Measurements from ENCODE around the gene HFE. TPM values are rescaled to one million over a fixed set of nuclear protein-coding genes. Genes with fewer than 3 reads are reported as not detected.
A peak's percentile ranks its signal among the peaks of the same experiment; 100 is the strongest.
"Not testable (repeated sequence)": the region's sequence is repeated elsewhere in the genome, so short reads cannot be mapped to it uniquely, and the experiment has no call there.

Gene HFE
- polyA plus RNA-seq, 2 donors, result 2.2 to 2.6 TPM

GRCh38 chr6:26051665-26052310, 35.4 kb upstream of the HFE start:
- Histone ChIP-seq H3K27me3 (ENCODE audit: control insufficient read depth in 1 of 2, insufficient read depth in 2 of 2, low read length in 2 of 2) (no peaks in the 10 kb centered on the region), H3K27ac (ENCODE audit: low read depth in 2 of 2, low read length in 1 of 2) (no peak overlapping the region), H3K9me3 (ENCODE audit: control insufficient read depth in 2 of 2, insufficient read depth in 1 of 2, low read depth in 1 of 2, low read length in 1 of 2) (no peaks in the 10 kb centered on the region), H3K4me1 (ENCODE audit: control insufficient read depth in 2 of 2, insufficient read depth in 2 of 2, low read length in 1 of 2) (no peaks in the 10 kb centered on the region), H3K4me3 (ENCODE audit: low read depth in 1 of 2, low read length in 2 of 2) (no peak overlapping the region), H3K36me3 (ENCODE audit: control insufficient read depth in 2 of 2, insufficient read depth in 2 of 2, low read length in 1 of 2) (no peaks in the 10 kb centered on the region)
- 88 to 94% methylated on average over 4 of the region's 4 CpGs for WGBS, 2 donors

- H3K9me3 ChIP-seq (ENCODE audit: control insufficient read depth in 2 of 2, insufficient read depth in 1 of 2, low read depth in 1 of 2, low read length in 1 of 2); H3K27ac ChIP-seq (ENCODE audit: low read depth in 2 of 2, low read length in 1 of 2); H3K4me1 ChIP-seq (ENCODE audit: control insufficient read depth in 2 of 2, insufficient read depth in 2 of 2, low read length in 1 of 2); H3K27me3 ChIP-seq (ENCODE audit: control insufficient read depth in 1 of 2, insufficient read depth in 2 of 2, low read length in 2 of 2); H3K4me3 ChIP-seq (ENCODE audit: low read depth in 1 of 2, low read length in 2 of 2); H3K36me3 ChIP-seq (ENCODE audit: control insufficient read depth in 2 of 2, insufficient read depth in 2 of 2, low read length in 1 of 2): not testable (repeated sequence)
- WGBS, 2 donors, result 90 to 96% methylated on average over 18 of the region's 18 CpGs
Measured at GRCh38 chr6:26052762-26053250, 34.4 kb upstream of the HFE start.

GRCh38 chr6:26053992-26054780, 33.0 kb upstream of the HFE start:
- H3K27me3 ChIP-seq (ENCODE audit: control insufficient read depth in 1 of 2, insufficient read depth in 2 of 2, low read length in 2 of 2), result no peaks in the 10 kb centered on the region
- peak overlapping the region; percentile 95 to 96 for H3K27ac ChIP-seq (ENCODE audit: low read depth in 2 of 2, low read length in 1 of 2)
- no peaks in the 10 kb centered on the region for H3K4me1 ChIP-seq (ENCODE audit: control insufficient read depth in 2 of 2, insufficient read depth in 2 of 2, low read length in 1 of 2)
- WGBS, 2 donors, result 10 to 18% methylated on average over 8 of the region's 8 CpGs
- H3K36me3 ChIP-seq (ENCODE audit: control insufficient read depth in 2 of 2, insufficient read depth in 2 of 2, low read length in 1 of 2), result no peaks in the 10 kb centered on the region
- peak overlapping the region; percentile 14 to 79 for H3K4me3 ChIP-seq (ENCODE audit: low read depth in 1 of 2, low read length in 2 of 2)
- no peaks in the 10 kb centered on the region for H3K9me3 ChIP-seq (ENCODE audit: control insufficient read depth in 2 of 2, insufficient read depth in 1 of 2, low read depth in 1 of 2, low read length in 1 of 2)

GRCh38 chr6:26054781-26055718, 32.2 kb upstream of the HFE start:
- Histone ChIP-seq H3K9me3 (ENCODE audit: control insufficient read depth in 2 of 2, insufficient read depth in 1 of 2, low read depth in 1 of 2, low read length in 1 of 2) (no peaks in the 10 kb centered on the region), H3K36me3 (ENCODE audit: control insufficient read depth in 2 of 2, insufficient read depth in 2 of 2, low read length in 1 of 2) (no peaks in the 10 kb centered on the region), H3K27me3 (ENCODE audit: control insufficient read depth in 1 of 2, insufficient read depth in 2 of 2, low read length in 2 of 2) (no peaks in the 10 kb centered on the region), H3K27ac (ENCODE audit: low read depth in 2 of 2, low read length in 1 of 2) (peak overlapping the region; percentile 95 to 96), H3K4me3 (ENCODE audit: low read depth in 1 of 2, low read length in 2 of 2) (peak overlapping the region; percentile 58 to 79), H3K4me1 (ENCODE audit: control insufficient read depth in 2 of 2, insufficient read depth in 2 of 2, low read length in 1 of 2) (no peaks in the 10 kb centered on the region)
- WGBS, 2 donors, result 0% methylated on average over 31 of the region's 31 CpGs

- Histone ChIP-seq H3K36me3 (ENCODE audit: control insufficient read depth in 2 of 2, insufficient read depth in 2 of 2, low read length in 1 of 2) (no peaks in the 10 kb centered on the region), H3K4me1 (ENCODE audit: control insufficient read depth in 2 of 2, insufficient read depth in 2 of 2, low read length in 1 of 2) (no peaks in the 10 kb centered on the region), H3K9me3 (ENCODE audit: control insufficient read depth in 2 of 2, insufficient read depth in 1 of 2, low read depth in 1 of 2, low read length in 1 of 2) (no peaks in the 10 kb centered on the region), H3K4me3 (ENCODE audit: low read depth in 1 of 2, low read length in 2 of 2) (peak overlapping the region; percentile 53 to 79), H3K27me3 (ENCODE audit: control insufficient read depth in 1 of 2, insufficient read depth in 2 of 2, low read length in 2 of 2) (no peaks in the 10 kb centered on the region), H3K27ac (ENCODE audit: low read depth in 2 of 2, low read length in 1 of 2) (peak overlapping the region; percentile 95 to 96)
- WGBS, 2 donors, result 0 to 1% methylated on average over 51 of the region's 51 CpGs
Measured at GRCh38 chr6:26055719-26056582, 31.3 kb upstream of the HFE start.

- H3K9me3 ChIP-seq (ENCODE audit: control insufficient read depth in 2 of 2, insufficient read depth in 1 of 2, low read depth in 1 of 2, low read length in 1 of 2), result no peaks in the 10 kb centered on the region
- H3K4me3 ChIP-seq (ENCODE audit: low read depth in 1 of 2, low read length in 2 of 2), result peak overlapping the region; percentile 53 to 79
- 0 to 1% methylated on average over 14 of the region's 14 CpGs for WGBS, 2 donors
- peak overlapping the region; percentile 95 to 96 for H3K27ac ChIP-seq (ENCODE audit: low read depth in 2 of 2, low read length in 1 of 2)
- H3K27me3 ChIP-seq (ENCODE audit: control insufficient read depth in 1 of 2, insufficient read depth in 2 of 2, low read length in 2 of 2), result no peaks in the 10 kb centered on the region
- no peaks in the 10 kb centered on the region for H3K4me1 ChIP-seq (ENCODE audit: control insufficient read depth in 2 of 2, insufficient read depth in 2 of 2, low read length in 1 of 2)
- H3K36me3 ChIP-seq (ENCODE audit: control insufficient read depth in 2 of 2, insufficient read depth in 2 of 2, low read length in 1 of 2), result no peaks in the 10 kb centered on the region
Measured at GRCh38 chr6:26056583-26057350, 30.5 kb upstream of the HFE start.

- H3K4me3 ChIP-seq (ENCODE audit: low read depth in 1 of 2, low read length in 2 of 2), result no peak overlapping the region
- H3K27ac ChIP-seq (ENCODE audit: low read depth in 2 of 2, low read length in 1 of 2), result no peak overlapping the region
- H3K27me3 ChIP-seq (ENCODE audit: control insufficient read depth in 1 of 2, insufficient read depth in 2 of 2, low read length in 2 of 2), result no peaks in the 10 kb centered on the region
- H3K36me3 ChIP-seq (ENCODE audit: control insufficient read depth in 2 of 2, insufficient read depth in 2 of 2, low read length in 1 of 2), result no peaks in the 10 kb centered on the region
- 89 to 96% methylated on average over 3 of the region's 3 CpGs for WGBS, 2 donors
- H3K9me3 ChIP-seq (ENCODE audit: control insufficient read depth in 2 of 2, insufficient read depth in 1 of 2, low read depth in 1 of 2, low read length in 1 of 2), result no peaks in the 10 kb centered on the region
- H3K4me1 ChIP-seq (ENCODE audit: control insufficient read depth in 2 of 2, insufficient read depth in 2 of 2, low read length in 1 of 2), result no peaks in the 10 kb centered on the region
Measured at GRCh38 chr6:26057899-26058298, 29.3 kb upstream of the HFE start.

- WGBS, 2 donors, result 91 to 96% methylated on average over 12 of the region's 12 CpGs
- not testable (repeated sequence) for H3K36me3 ChIP-seq (ENCODE audit: control insufficient read depth in 2 of 2, insufficient read depth in 2 of 2, low read length in 1 of 2); H3K4me3 ChIP-seq (ENCODE audit: low read depth in 1 of 2, low read length in 2 of 2); H3K9me3 ChIP-seq (ENCODE audit: control insufficient read depth in 2 of 2, insufficient read depth in 1 of 2, low read depth in 1 of 2, low read length in 1 of 2); H3K4me1 ChIP-seq (ENCODE audit: control insufficient read depth in 2 of 2, insufficient read depth in 2 of 2, low read length in 1 of 2); H3K27me3 ChIP-seq (ENCODE audit: control insufficient read depth in 1 of 2, insufficient read depth in 2 of 2, low read length in 2 of 2); H3K27ac ChIP-seq (ENCODE audit: low read depth in 2 of 2, low read length in 1 of 2)
Measured at GRCh38 chr6:26058477-26059033, 28.7 kb upstream of the HFE start.

All from esophagus (tissue), 2 donors.